ENCODE results near the gene BRD7.

DNA sequence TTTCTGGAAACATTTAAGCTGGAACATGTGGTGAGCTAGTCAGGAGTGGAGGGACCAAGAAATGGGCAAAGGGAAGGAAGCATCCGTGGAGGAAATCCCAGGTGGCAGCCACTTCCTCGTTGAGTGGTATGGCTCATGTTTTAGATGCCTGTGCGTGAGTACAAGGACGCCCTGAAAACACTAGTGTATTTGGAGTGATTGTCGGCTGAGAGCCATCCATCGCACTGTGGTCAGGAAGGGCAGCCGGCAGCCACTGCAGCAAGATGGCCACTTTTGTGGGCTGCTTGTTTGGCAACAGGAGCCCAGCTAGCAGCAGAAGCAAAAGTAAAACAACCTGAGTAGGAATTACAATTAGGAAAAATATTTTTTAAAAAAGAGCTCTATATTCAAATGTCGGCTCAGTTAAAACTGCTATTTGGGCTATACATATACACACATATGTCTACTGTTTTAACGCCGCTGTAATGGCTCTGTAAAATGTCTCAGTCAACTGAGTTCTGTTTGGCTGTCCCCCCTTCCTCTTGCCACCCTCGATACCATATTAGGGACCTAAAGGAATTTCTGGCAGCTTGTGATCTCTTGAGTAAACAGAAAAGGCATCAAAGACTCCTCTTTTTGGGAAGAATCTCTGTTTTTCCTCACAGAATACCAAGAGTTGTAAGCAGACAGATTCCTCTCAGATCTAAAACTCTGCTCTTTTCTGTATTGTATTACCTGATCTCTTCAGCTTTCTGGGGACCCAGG, 39.2 kb downstream of the BRD7 start:
- TF ChIP-seq, protein P1, sequence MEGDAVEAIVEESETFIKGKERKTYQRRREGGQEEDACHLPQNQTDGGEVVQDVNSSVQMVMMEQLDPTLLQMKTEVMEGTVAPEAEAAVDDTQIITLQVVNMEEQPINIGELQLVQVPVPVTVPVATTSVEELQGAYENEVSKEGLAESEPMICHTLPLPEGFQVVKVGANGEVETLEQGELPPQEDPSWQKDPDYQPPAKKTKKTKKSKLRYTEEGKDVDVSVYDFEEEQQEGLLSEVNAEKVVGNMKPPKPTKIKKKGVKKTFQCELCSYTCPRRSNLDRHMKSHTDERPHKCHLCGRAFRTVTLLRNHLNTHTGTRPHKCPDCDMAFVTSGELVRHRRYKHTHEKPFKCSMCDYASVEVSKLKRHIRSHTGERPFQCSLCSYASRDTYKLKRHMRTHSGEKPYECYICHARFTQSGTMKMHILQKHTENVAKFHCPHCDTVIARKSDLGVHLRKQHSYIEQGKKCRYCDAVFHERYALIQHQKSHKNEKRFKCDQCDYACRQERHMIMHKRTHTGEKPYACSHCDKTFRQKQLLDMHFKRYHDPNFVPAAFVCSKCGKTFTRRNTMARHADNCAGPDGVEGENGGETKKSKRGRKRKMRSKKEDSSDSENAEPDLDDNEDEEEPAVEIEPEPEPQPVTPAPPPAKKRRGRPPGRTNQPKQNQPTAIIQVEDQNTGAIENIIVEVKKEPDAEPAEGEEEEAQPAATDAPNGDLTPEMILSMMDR (IDR thresholded peaks at IDR 0.05) = no peak
- no peak for TF ChIP-seq POLR2A (IDR thresholded peaks at IDR 0.05)

Measured in right lobe of liver (tissue), 4 donors.